Measurements from ENCODE around the gene DENND4A. TPM values are rescaled to one million over a fixed set of nuclear protein-coding genes. Genes with fewer than 3 reads are reported as not detected.

The DENND4A gene
- total RNA-seq, 4 donors from 2014 or later, result 38.8 to 64.8 (median 52.3) TPM

- no peak for DNase-seq (ENCODE audit: low spot score)
- ATAC-seq (ENCODE audit: low FRiP score), result no peak
- no peak for TF ChIP-seq CTCF (IDR thresholded peaks at IDR 0.05)
These were observed 14.3 kb upstream of the DENND4A start for GRCh38 chr15:65806397-65806796.

DNA sequence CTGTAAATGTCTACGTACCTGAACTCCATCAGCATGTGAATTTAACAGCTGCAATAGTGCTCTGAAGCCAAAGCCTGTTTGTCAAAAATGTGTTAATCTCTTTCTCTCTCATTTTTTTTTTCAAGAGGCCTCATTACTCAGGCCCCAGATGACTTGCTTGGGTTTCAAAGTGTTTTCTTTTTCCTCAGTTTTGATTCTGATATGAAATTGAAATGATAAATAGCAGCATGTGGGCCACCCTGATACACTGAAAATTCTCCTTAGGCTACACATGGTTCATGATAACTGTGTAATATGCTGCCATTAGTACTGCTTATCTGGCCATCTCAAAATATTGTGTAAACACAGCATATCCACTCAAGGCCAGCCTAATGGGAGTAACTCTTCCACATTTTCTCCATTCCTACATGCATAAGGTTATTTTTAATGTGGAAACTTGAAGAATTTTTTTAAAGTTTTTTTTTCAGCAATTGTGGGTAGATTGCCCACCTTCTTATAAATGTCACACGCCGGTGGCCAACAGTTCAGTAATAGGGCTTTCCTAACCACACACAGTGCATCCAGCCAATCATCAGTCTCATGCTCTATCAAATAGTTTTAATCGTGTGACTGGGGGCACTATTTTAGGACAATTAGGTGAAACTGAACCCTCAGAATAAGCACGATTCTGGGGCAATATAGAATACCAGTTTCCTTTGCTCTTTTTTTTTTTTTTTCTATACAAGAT, 13.1 kb upstream of the DENND4A start:
- ATAC-seq (ENCODE audit: low FRiP score), result no peak

GRCh38 chr15:65804252-65804931, 12.3 kb upstream of the DENND4A start:
- TF ChIP-seq CTCF (IDR thresholded peaks at IDR 0.05), result no peak
- ATAC-seq (ENCODE audit: low FRiP score) (peak; percentile 80), DNase-seq (ENCODE audit: low spot score) (no peak)

More for the DNA sequence above, 13.1 kb upstream of the DENND4A start:
- no peak for DNase-seq (ENCODE audit: low spot score)
- no peak for TF ChIP-seq CTCF (IDR thresholded peaks at IDR 0.05)

- TF ChIP-seq CTCF (IDR thresholded peaks at IDR 0.05), result no peak
- no peak for DNase-seq (ENCODE audit: low spot score)
- ATAC-seq (ENCODE audit: low FRiP score), result no peak
These were observed 9.2 kb upstream of the DENND4A start for GRCh38 chr15:65801229-65801805.

DNA sequence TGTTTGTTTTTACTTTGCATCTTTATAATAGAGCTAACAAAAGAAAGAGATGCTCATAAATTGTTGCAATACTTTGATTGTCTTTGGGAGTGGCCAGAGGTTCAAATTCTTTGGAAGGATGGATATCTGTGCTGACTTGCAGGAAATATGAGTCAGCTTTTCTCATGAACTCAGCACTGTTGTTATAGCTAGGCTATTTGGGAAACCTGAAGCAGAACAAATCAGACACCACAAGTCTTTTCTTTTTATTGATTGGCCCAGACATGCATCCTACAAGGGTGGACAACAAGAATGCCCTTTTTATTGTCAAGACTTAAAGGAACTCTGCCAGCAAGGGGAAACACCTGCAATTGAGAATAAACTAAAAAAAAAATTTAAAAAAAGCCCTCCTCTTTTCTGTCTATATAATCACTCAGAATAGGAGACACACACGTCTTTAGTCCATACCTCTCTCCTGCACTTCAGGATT, 4.6 kb upstream of the DENND4A start:
- no peak for TF ChIP-seq CTCF (IDR thresholded peaks at IDR 0.05)
- ATAC-seq (ENCODE audit: low FRiP score), result no peak
- no peak for DNase-seq (ENCODE audit: low spot score)

- DNase-seq (ENCODE audit: low spot score) (no peak), ATAC-seq (ENCODE audit: low FRiP score) (no peak)
- TF ChIP-seq CTCF (IDR thresholded peaks at IDR 0.05), result no peak
These were observed 3.6 kb upstream of the DENND4A start for GRCh38 chr15:65795663-65796216.
